ENCODE measurements around the gene PHF19.

The PHF19 gene

DNA sequence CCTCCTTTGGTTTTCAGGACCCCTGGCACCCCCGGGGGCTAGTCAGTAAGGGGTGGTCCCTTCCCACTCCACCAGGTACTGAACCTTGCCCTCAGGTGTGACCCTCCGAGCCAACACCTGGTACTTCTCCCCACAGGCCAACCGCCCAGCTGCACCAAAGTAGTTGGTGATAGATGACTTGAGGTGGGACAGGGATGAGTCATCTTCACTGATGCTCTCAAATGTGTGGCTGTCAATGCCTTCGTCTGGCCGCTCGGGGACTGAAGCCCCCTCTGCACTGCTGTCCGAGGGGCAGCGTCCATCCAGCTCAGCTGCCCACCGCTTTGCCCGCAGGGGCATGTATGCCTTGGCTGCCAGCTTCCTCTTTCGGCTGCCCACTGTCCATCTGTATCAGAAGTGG is 19.1 kb downstream of the PHF19 start:
- 90 to 91% methylated on average over 2 to 7 of the region's 11 CpGs for WGBS, 2 experiments (ENCODE audit: insufficient coverage in 2 of 2)
- Histone ChIP-seq H3K27ac (ENCODE audit: low read depth, low read length, severe bottlenecking) (no peak overlapping the region), H3K4me3 (ENCODE audit: extremely low read depth, insufficient read depth, low read length, poor library complexity, severe bottlenecking) (no peak overlapping the region), H3K9me3 (ENCODE audit: control insufficient read depth, low read length) (no peaks in the 10 kb centered on the region), H3K4me1 (ENCODE audit: control insufficient read depth, insufficient read depth, low read length, poor library complexity, severe bottlenecking) (peaks cover 5% of the 10 kb centered on the region), H3K36me3 (ENCODE audit: control insufficient read depth, insufficient read depth, low read length) (peaks cover 68% of the 10 kb centered on the region)

DNA sequence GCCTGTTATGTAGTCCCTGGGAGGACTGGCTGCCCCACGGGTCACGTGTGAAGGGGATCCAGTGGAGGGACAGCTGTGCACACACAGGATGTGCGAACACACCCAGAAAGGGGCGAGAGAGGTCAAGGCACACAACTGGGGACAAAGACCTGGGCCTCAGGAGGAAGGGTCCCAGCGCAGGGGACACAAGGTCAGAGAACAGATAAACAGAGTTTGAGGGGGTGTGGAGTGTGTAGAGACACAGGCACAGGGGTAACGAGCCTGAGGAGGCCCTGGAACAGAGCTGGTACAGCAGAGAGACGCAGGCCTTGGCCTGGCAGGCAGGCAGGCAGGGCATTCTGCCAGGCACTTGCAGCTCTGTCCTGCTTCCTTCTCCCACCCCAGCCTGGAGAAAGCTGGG is 19.5 kb downstream of the PHF19 start:
- Histone ChIP-seq H3K9me3 (ENCODE audit: control insufficient read depth, low read length) (no peaks in the 10 kb centered on the region), H3K4me1 (ENCODE audit: control insufficient read depth, insufficient read depth, low read length, poor library complexity, severe bottlenecking) (peaks cover 9% of the 10 kb centered on the region), H3K4me3 (ENCODE audit: extremely low read depth, insufficient read depth, low read length, poor library complexity, severe bottlenecking) (no peak overlapping the region), H3K36me3 (ENCODE audit: control insufficient read depth, insufficient read depth, low read length) (peaks cover 65% of the 10 kb centered on the region), H3K27ac (ENCODE audit: low read depth, low read length, severe bottlenecking) (no peak overlapping the region)
- WGBS, 2 experiments (ENCODE audit: insufficient coverage in 2 of 2), result 92 to 93% methylated on average over 5 to 7 of the region's 7 CpGs

DNA sequence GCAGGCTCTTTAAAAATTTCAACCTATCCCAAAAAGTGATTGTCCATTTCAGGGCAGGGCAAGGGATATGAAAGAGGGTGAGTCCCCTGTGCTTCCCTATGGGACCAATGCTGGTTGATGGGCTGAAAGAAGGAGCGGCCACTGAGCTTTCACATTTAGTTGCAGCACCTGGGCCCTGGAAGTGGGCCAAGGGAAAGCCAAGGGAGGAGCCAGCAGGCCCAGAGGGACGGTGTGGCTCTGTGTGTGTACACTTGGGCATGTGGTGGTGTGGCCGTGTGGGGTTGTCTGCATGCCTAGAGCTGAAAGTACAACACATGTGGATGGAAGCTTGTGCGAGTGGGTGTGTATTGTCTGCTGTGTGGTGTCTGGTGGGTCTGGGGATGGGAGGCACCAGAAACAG is 20.3 kb downstream of the PHF19 start:
- peaks cover 17% of the 10 kb centered on the region for H3K4me1 ChIP-seq (ENCODE audit: control insufficient read depth, insufficient read depth, low read length, poor library complexity, severe bottlenecking)
- H3K4me3 ChIP-seq (ENCODE audit: extremely low read depth, insufficient read depth, low read length, poor library complexity, severe bottlenecking), result no peak overlapping the region
- 94% methylated on average over 3 of the region's 4 CpGs; no CpG with 5 or more reads in 1 of the 2 experiments for WGBS, 2 experiments (ENCODE audit: insufficient coverage in 2 of 2)

DNA sequence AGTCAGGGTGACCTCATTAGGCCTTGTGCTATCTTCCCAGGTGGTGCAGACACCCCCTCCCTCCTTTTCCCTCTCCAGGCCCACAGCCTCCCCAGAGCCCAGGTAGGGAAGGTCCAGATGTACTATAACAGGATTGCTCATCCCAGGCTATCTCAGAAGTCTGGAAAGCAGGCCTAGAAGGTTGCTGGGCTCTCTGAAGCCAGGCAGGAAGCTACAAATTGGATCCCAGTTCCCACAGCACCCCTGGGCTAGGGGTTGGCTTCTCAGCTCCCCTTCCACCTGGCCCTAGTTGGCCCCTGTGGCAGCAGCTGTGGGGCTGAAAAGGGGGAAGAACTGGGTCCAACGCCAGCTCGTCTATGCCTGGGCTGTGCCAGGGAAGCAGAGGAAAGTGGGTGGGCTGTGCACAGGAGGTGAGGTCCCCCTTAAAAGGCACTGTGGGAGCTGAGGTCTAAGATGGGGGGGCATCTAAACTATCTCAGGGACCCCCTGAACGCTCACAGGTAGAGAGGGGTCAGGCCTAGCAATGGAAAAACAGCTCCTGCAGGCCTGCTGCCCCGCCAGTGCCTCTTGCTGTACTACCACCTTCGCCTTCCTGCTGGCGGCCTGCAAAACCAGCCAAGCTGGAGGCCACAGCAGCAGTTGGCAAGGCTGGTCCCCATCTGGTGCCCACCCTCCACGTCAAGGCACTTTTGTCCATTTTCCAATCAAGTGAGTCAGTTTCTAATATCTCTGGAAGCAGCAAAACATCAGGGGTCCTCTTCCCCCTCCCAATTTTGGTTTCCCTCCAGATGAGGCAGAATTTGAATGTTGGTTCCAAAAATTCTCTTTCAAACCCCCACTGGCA is 20.9 kb downstream of the PHF19 start:
- peaks cover 57% of the 10 kb centered on the region for H3K36me3 ChIP-seq (ENCODE audit: control insufficient read depth, insufficient read depth, low read length)
- H3K4me1 ChIP-seq (ENCODE audit: control insufficient read depth, insufficient read depth, low read length, poor library complexity, severe bottlenecking), result peaks cover 20% of the 10 kb centered on the region
- 88 to 95% methylated on average over 7 of the region's 7 CpGs for WGBS, 2 experiments (ENCODE audit: insufficient coverage in 2 of 2)
- no peak overlapping the region for H3K27ac ChIP-seq (ENCODE audit: low read depth, low read length, severe bottlenecking)
- H3K4me3 ChIP-seq (ENCODE audit: extremely low read depth, insufficient read depth, low read length, poor library complexity, severe bottlenecking), result no peak overlapping the region
- H3K9me3 ChIP-seq (ENCODE audit: control insufficient read depth, low read length), result no peaks in the 10 kb centered on the region

More for the DNA sequence above, 20.3 kb downstream of the PHF19 start:
- H3K9me3 ChIP-seq (ENCODE audit: control insufficient read depth, low read length), result no peaks in the 10 kb centered on the region
- H3K27ac ChIP-seq (ENCODE audit: low read depth, low read length, severe bottlenecking), result no peak overlapping the region
- H3K36me3 ChIP-seq (ENCODE audit: control insufficient read depth, insufficient read depth, low read length), result peaks cover 57% of the 10 kb centered on the region

DNA sequence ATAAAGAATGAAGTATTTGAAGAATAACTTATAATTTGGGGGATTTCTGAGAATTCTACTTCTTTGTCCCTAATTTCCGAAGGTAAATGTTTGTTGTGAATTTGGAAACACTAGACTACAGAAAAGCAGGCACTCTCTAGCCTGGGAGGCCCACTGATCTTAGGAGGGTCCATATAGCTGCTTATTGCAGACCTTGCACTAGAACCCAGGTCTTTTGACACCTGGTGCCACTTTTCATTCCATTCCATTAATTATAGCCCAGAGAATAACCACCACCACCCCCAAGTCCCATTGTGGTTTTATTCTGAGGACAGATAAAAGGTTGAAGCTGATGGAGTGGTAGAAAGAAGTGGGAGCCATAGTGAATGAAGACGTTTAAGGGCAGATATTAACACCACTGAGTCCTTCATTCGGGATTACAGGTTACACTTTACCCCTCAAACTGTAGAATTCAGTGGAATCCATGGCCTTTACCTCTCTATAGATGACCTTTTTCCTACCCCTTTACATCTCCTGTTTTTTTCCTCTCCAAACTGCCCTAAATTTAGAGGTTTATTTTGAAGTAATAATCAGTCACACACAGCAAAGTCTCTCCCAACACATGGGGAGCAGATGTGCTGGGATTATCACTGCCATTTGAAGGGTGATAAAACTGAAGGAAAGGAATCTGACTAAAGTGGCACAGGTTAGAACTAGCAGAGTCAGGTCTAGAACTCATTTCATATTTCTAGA is 22.2 kb downstream of the PHF19 start:
- H3K4me1 ChIP-seq (ENCODE audit: control insufficient read depth, insufficient read depth, low read length, poor library complexity, severe bottlenecking), result peaks cover 22% of the 10 kb centered on the region
- peaks cover 44% of the 10 kb centered on the region for H3K36me3 ChIP-seq (ENCODE audit: control insufficient read depth, insufficient read depth, low read length)
- H3K9me3 ChIP-seq (ENCODE audit: control insufficient read depth, low read length), result no peaks in the 10 kb centered on the region
- no peak overlapping the region for H3K4me3 ChIP-seq (ENCODE audit: extremely low read depth, insufficient read depth, low read length, poor library complexity, severe bottlenecking)
- H3K27ac ChIP-seq (ENCODE audit: low read depth, low read length, severe bottlenecking), result no peak overlapping the region
- 94 to 100% methylated on average over 1 to 2 of the region's 3 CpGs for WGBS, 2 experiments (ENCODE audit: insufficient coverage in 2 of 2)

DNA sequence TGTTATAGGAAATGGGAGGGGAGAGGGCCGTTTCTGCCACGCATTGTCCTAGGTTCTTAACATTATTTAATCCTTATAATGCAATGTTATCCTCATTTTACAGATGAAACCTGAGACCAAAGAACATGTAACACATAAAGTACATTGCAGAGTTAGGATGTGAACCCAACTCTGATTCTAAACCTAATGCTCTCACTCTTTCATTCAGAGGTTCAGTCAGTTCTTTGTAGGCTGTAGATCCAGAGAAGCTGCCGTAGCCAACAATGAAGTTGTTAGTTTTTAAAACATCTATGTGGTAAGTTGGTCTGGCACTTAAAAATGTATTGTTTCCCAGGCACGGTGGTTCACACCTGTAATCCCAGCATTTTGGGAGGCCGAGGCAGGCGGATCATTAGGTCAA is 23.8 kb downstream of the PHF19 start:
- WGBS, 2 experiments (ENCODE audit: insufficient coverage in 2 of 2), result 91 to 100% methylated on average over 3 to 4 of the region's 6 CpGs
- Histone ChIP-seq H3K36me3 (ENCODE audit: control insufficient read depth, insufficient read depth, low read length) (peaks cover 29% of the 10 kb centered on the region), H3K9me3 (ENCODE audit: control insufficient read depth, low read length) (no peaks in the 10 kb centered on the region), H3K27ac (ENCODE audit: low read depth, low read length, severe bottlenecking) (no peak overlapping the region), H3K4me3 (ENCODE audit: extremely low read depth, insufficient read depth, low read length, poor library complexity, severe bottlenecking) (no peak overlapping the region), H3K4me1 (ENCODE audit: control insufficient read depth, insufficient read depth, low read length, poor library complexity, severe bottlenecking) (peaks cover 22% of the 10 kb centered on the region)

DNA sequence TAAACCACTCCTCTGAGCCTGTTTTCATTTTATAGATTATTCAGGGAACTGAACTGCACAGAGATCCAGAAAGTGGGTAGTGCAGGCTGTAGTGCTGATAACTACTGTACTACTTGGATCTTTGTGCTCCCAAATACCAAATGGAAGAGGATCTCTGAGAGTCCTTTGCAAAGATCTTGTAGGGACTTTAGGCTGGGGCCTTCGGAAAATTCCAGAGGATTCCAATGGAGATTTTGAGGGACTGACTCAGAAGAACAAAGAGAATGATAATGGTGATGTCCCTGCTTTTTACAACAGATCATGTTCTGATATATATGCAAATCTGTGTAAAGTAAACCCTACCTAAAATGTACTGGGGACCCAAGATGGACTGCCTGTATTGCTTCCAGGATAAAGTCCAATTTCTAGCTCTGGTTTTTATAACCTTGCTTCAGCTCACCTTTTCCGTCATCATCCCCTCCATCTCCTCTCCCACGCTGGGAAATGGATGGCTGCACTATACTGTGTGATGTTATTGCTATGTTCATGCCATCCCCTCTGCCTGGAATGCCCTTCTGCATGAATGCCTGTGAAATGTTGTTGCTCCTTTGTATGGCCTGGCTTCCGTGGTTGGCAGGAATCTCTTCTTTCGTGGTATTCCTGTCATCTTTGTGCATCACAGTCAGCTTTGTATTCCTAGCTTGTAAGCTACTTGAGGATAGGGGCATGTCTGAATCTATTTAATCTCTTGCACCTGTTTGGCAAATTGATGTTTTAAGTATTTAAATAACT is 24.6 kb downstream of the PHF19 start:
- 43 to 53% methylated on average over 3 of the region's 5 CpGs for WGBS, 2 experiments (ENCODE audit: insufficient coverage in 2 of 2)
- H3K36me3 ChIP-seq (ENCODE audit: control insufficient read depth, insufficient read depth, low read length), result peaks cover 22% of the 10 kb centered on the region
- H3K4me1 ChIP-seq (ENCODE audit: control insufficient read depth, insufficient read depth, low read length, poor library complexity, severe bottlenecking), result peaks cover 24% of the 10 kb centered on the region
- peak overlapping the region; percentile 37 for H3K27ac ChIP-seq (ENCODE audit: low read depth, low read length, severe bottlenecking)
- no peak overlapping the region for H3K4me3 ChIP-seq (ENCODE audit: extremely low read depth, insufficient read depth, low read length, poor library complexity, severe bottlenecking)
- no peaks in the 10 kb centered on the region for H3K9me3 ChIP-seq (ENCODE audit: control insufficient read depth, low read length)

DNA sequence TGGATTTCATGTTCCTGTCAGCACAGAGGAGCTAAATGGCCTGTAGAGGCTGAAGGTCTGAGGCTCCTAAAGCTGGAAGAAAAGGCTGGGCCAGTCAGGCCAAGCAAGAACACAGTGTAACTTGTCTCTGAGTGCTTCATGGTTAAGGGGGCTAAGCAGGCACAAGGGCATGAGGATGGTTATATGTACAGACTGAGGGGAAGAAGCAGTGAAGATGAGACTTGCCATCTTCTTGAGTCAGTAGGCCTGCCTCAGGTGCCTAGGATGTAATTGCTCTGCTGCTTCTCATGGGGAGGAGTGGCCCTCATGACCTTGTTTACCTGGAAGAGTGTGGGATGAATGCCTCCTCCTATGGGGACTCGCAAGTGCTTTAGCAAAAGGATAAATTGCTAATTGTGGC is 25.5 kb downstream of the PHF19 start:
- H3K4me1 ChIP-seq (ENCODE audit: control insufficient read depth, insufficient read depth, low read length, poor library complexity, severe bottlenecking), result peaks cover 33% of the 10 kb centered on the region
- H3K4me3 ChIP-seq (ENCODE audit: extremely low read depth, insufficient read depth, low read length, poor library complexity, severe bottlenecking), result no peak overlapping the region
- WGBS, 2 experiments (ENCODE audit: insufficient coverage in 2 of 2), result 100% methylated on average over 1 of the region's 1 CpG
- H3K9me3 ChIP-seq (ENCODE audit: control insufficient read depth, low read length), result no peaks in the 10 kb centered on the region
- H3K27ac ChIP-seq (ENCODE audit: low read depth, low read length, severe bottlenecking), result no peak overlapping the region
- peaks cover 17% of the 10 kb centered on the region for H3K36me3 ChIP-seq (ENCODE audit: control insufficient read depth, insufficient read depth, low read length)

DNA sequence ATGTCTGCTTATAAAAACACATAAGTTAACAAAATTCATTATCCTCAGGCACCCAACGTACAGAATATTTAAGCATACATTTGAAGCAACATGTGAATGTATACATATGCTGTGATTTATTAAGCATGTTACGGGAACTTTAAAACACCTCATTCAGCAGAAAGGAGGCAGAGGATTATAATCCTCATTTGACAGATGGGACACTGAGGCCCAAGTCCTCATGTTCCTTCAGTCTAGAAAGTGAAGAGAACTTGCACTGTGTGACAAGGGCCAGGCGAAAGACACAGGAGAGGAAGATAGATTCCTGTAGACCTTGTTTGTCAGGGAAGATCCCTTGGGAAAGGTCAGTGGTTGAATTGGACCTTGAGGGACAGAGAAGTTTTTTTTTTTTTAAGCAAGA is 26.7 kb downstream of the PHF19 start:
- Histone ChIP-seq H3K27ac (ENCODE audit: low read depth, low read length, severe bottlenecking) (no peak overlapping the region), H3K4me1 (ENCODE audit: control insufficient read depth, insufficient read depth, low read length, poor library complexity, severe bottlenecking) (peaks cover 33% of the 10 kb centered on the region), H3K9me3 (ENCODE audit: control insufficient read depth, low read length) (no peaks in the 10 kb centered on the region), H3K36me3 (ENCODE audit: control insufficient read depth, insufficient read depth, low read length) (peaks cover 17% of the 10 kb centered on the region), H3K4me3 (ENCODE audit: extremely low read depth, insufficient read depth, low read length, poor library complexity, severe bottlenecking) (no peak overlapping the region)
- WGBS, 2 experiments (ENCODE audit: insufficient coverage in 2 of 2), result 85 to 90% methylated on average over 1 to 2 of the region's 3 CpGs

DNA sequence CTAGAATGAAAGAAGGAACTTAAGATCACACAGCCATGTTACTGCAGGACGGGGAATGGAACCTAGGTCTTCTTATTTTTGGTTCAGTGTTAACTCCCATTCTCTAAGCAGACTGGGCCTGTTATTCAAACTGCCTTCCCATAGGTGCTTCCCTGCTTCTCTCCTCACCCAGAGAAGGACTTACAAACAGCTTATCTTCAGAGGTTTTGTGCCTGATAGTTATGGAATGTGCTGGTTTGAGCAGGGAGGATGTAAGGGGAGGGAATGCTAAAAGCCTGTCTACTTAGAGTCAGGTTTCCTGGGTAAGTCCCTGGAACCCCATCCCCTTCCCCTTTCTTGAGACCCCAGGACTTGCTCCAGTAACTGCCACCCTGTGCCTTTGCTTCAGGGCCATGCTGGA is 30.1 kb downstream of the PHF19 start:
- Histone ChIP-seq H3K4me1 (ENCODE audit: control insufficient read depth, insufficient read depth, low read length, poor library complexity, severe bottlenecking) (peaks cover 19% of the 10 kb centered on the region), H3K4me3 (ENCODE audit: extremely low read depth, insufficient read depth, low read length, poor library complexity, severe bottlenecking) (no peak overlapping the region), H3K27ac (ENCODE audit: low read depth, low read length, severe bottlenecking) (peak overlapping the region; percentile 62), H3K9me3 (ENCODE audit: control insufficient read depth, low read length) (no peaks in the 10 kb centered on the region), H3K36me3 (ENCODE audit: control insufficient read depth, insufficient read depth, low read length) (peaks cover 9% of the 10 kb centered on the region)
- 82 to 83% methylated on average over 1 of the region's 1 CpG for WGBS, 2 experiments (ENCODE audit: insufficient coverage in 2 of 2)

All from mesodermal cell (in vitro differentiated cells).